Left colon (tissue), 2 donors: ENCODE measurements around the gene GCN1. TPM values are rescaled to one million over a fixed set of nuclear protein-coding genes. Genes with fewer than 3 reads are reported as not detected.
A peak's percentile ranks its signal among the peaks of the same experiment; 100 is the strongest.

Experiments used
- ATAC-seq: fragments of 200-7000 bp; cut with Tn5 transposase; one replicate; pipeline ENCODE4 v1.9.1; 2020; ENCODE audit warnings: mild to moderate bottlenecking, moderate library complexity
- DNase-seq, 2 donors: peaks; one replicate each; pipeline ENCODE4 v3.0.0-alpha.2; 2020
- intact Hi-C, 2 donors: fragments of 100-400 bp; cut with DNase I in 1 of 2; cut with micrococcal nuclease in 1 of 2; formaldehyde crosslinking; loops; one replicate each; pipeline versions ENCODE4 v1.11.2 to v1.14.0; 2022; cut with DNase I, micrococcal nuclease
- total RNA-seq, 2 donors: library from RNA; stranded (reverse); fragmentation: NEBNext Ultra II Directional; extraction: Animal tissue kit (Norgen Biotek cat#: 25700); gene quantifications; one replicate each; pipeline ENCODE4 v1.2.1, GENCODE V29; 2021
- donor health status: DM: no; HTN: no; CAD: no.
- donor health status: DM: yes; HTN: yes; CAD: no.

The GCN1 gene
- total RNA-seq, 2 donors from 2014 or later = 61.3 to 78.8 TPM

GRCh38 chr12:120132054-120132836 lies 62.3 kb downstream of the GCN1 start:
- intact Hi-C loops = no loop called here
- DNase-seq (no peak), ATAC-seq (no peak)

GRCh38 chr12:120131116-120131515 lies 63.4 kb downstream of the GCN1 start:
- DNase-seq = no peak

GRCh38 chr12:120130011-120130410 lies 64.5 kb downstream of the GCN1 start:
- intact Hi-C loops = no loop called here
- ATAC-seq (no peak), DNase-seq (no peak)

More at GRCh38 chr12:120131116-120131515, 63.4 kb downstream of the GCN1 start:
- no peak for ATAC-seq
- intact Hi-C loops = no loop called here

DNA sequence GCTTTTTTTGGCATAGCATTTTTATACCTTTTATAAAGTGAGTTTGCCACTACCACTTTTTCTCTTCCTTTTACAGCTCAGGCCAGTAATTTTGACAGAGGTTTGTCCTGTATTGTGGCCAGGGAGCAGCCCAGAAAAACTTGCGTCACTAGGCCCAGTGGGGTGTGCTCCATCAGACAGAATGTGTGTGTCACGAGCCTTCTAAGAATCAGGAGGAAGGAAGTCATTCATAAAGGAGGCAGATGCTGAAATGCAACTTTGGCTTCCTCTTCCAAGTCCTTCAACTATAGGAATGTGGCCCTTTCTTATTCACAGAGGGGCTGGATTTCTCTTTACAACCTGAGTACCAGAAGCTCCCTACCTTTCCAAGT lies 67.9 kb downstream of the GCN1 start:
- peak; percentile 12 for ATAC-seq
- DNase-seq = peak in 1 of 2 donors; percentile 52
- intact Hi-C loops = no loop called here

GRCh38 chr12:120125792-120126634 lies 68.5 kb downstream of the GCN1 start:
- no peak for DNase-seq

DNA sequence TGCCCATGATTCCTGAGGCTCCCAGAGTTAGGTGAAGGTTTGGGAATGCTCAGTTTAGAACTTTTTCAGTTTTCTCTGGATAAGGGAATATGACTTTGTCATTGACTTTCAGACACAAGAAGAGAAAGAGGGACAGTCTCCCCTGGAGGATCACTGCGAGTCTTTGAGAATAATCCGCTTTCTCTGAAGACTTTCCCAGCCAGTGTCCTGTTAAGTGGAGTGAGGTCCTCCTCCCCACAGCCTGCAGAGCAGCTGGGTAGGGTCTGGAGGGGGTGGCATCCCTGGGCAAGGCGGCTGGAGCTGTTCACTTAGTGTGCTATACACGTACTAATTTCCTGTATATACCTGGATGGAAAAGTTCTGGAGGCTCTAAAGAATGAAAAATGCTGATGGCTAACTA lies 69.5 kb downstream of the GCN1 start:
- intact Hi-C loops = no loop called here
- ATAC-seq (no peak), DNase-seq (no peak)

More at GRCh38 chr12:120125792-120126634, 68.5 kb downstream of the GCN1 start:
- intact Hi-C loops = no loop called here
- ATAC-seq = no peak

GRCh38 chr12:120121766-120122293 lies 72.7 kb downstream of the GCN1 start:
- no peak for ATAC-seq
- intact Hi-C loops = no loop called here
- DNase-seq = no peak

DNA sequence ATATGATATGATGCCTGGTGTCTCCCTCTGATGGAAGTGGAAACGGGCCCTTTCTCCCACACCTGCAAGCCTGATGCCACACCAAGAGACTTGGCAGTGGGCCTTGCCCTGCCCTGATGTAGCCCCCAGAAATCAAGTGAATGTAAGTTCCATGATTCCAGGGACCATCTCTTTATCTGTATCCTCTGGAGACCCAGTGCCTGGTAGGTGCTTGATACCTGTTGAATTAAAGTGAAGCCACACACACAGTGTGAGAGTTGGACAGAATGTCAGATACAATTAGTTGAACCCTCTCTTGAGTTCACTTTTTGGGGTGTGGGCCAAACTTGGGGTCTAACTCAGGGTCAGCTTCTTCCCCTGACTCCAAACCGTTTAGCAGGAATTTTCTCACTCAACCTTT lies 73.2 kb downstream of the GCN1 start:
- ATAC-seq (no peak), DNase-seq (no peak)
- intact Hi-C loops = no loop called here

DNA sequence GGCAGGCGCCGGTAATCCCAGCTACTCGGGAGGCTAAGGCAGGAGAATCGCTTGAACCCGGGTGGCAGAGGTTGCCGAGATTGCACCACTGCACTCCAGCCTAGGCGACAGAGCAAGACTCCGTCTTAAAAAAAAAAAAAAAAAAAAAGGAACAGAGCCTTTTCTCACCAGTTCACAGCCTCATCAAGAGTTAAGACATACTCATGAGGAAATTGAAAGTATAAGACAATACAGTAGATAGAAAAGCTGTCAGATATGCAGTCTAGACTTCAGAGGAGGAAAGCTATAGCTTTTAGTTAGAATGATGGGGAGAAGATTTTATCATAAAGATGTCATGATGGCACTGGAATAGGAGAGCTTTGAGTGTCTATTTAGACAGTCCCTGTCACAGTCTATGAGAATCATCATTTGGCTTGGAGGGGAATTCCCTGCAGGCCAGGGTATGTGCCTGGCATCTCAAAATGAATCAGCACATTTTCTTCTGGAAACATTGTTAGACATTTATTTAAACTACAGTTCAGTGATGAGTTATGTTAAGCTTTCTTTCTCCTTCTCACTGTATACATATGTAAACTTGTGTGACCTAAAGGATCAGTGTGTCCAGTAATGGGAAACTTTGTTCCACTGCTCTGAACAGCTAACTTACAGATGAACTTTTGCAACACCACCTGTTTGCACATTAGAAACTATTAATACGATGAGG lies 75.1 kb downstream of the GCN1 start:
- intact Hi-C loops = no loop called here
- no peak for ATAC-seq
- DNase-seq = no peak

GRCh38 chr12:120118321-120119061 lies 76.0 kb downstream of the GCN1 start:
- ATAC-seq = no peak
- intact Hi-C loops = no loop called here
- DNase-seq = no peak

DNA sequence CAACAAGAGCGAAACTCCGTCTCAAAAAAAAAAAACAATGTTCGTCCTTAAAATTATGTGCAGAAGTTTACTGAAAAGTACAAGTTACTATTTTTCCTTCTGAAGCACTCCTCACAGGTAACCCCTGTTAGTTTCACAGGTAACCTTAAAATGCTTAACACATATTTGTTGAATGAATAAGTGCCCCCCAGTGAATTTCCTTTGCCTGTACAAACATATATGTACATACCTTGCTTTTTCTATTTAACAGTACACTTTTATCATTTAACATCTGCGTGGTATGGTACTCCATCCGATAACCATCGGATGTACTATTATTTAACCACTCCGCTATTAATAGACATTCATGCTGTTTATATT lies 76.6 kb downstream of the GCN1 start:
- intact Hi-C loops = no loop called here
- ATAC-seq = no peak

GRCh38 chr12:120116792-120117651 lies 77.5 kb downstream of the GCN1 start:
- ATAC-seq = peak; percentile 89
- DNase-seq = peak; percentile 96
- intact Hi-C loops = no loop called here

More for the DNA sequence above, 76.6 kb downstream of the GCN1 start:
- no peak for DNase-seq

DNA sequence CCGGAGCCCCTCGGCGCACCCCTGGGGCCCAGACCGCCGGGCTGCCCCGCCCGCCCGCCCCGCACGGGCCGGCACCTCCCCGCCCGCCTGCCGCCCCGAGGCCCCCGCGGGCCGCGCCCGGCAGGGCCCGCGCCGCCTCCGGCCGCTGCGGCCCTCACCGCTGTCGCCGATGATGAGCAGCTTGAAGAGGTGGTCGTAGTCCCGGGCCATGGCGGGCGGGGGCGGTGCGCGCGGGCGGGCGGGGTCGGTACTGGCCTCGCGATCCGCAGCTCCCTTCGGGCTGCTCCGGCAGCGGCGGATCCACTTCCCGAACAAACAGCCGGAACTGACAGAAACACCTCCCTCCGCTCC lies 78.1 kb downstream of the GCN1 start, which contains the start of gene RAB35:
Gene RAB35 (minus strand): TSS at position 313 of the 351 bp plus-strand sequence. CDS start 103 bp downstream, at position 210.
- ATAC-seq = no peak
- DNase-seq = no peak
- intact Hi-C loops = no loop called here

GRCh38 chr12:120115692-120116440 lies 78.6 kb downstream of the GCN1 start:
- intact Hi-C loops = no loop called here
- ATAC-seq (peak; percentile 7), DNase-seq (peak; percentile 49 to 57)

DNA sequence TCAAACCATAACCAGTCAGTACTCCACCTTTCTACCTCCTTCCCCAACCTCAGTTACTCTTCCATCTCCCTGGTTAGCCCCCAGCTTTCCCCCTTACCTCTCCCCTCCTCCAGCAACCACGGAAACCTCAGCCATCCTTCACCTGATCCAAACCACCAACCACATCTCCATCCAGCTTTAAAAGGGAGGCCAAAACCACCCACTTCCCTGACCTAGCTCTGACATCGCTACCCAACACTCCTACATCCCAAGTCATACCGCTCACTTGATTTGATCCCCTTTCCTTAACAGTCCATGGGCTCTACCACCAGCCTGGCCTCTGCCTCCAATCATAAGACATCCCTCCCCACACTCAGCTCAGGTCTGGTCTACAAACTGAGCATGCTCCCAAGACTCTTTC lies 79.4 kb downstream of the GCN1 start:
- no peak for ATAC-seq
- intact Hi-C loops = no loop called here

GRCh38 chr12:120110550-120111501 lies 83.7 kb downstream of the GCN1 start:
- DNase-seq = peak; percentile 61 to 62
- intact Hi-C loops = no loop called here
- peak; percentile 41 for ATAC-seq

More for the DNA sequence above, 79.4 kb downstream of the GCN1 start:
- no peak for DNase-seq
